ENCODE results near the gene SLC25A12. TPM values are rescaled to one million over a fixed set of nuclear protein-coding genes. Genes with fewer than 3 reads are reported as not detected.
A peak's percentile ranks its signal among the peaks of the same experiment; 100 is the strongest.

The SLC25A12 gene
- total RNA-seq, 1 donor from 2014 or later = 30.9 TPM

- Mint-ChIP-seq H3K4me1 (no peaks in the 10 kb centered on the region), H3K4me3 (no peak overlapping the region), H3K36me3 (ENCODE audit: low read depth) (peaks cover 37% of the 10 kb centered on the region), H3K27me3 (no peaks in the 10 kb centered on the region), H3K27ac (no peak overlapping the region), H3K9me3 (no peaks in the 10 kb centered on the region)
- peak; percentile 14 for DNase-seq
- intact Hi-C loops (cut with micrococcal nuclease) = no loop called here
Observed at GRCh38 chr2:171807119-171807518, 86.9 kb downstream of the SLC25A12 start.

GRCh38 chr2:171804456-171804855 lies 89.6 kb downstream of the SLC25A12 start:
- H3K4me1 Mint-ChIP-seq = peaks cover 1% of the 10 kb centered on the region
- H3K9me3 Mint-ChIP-seq = no peaks in the 10 kb centered on the region
- no peak overlapping the region for H3K27ac Mint-ChIP-seq
- no peaks in the 10 kb centered on the region for H3K27me3 Mint-ChIP-seq
- no peak for DNase-seq
- H3K4me3 Mint-ChIP-seq = no peak overlapping the region
- intact Hi-C loops (cut with micrococcal nuclease) = no loop called here
- peaks cover 39% of the 10 kb centered on the region for H3K36me3 Mint-ChIP-seq (ENCODE audit: low read depth)

- Mint-ChIP-seq H3K4me1 (peaks cover 6% of the 10 kb centered on the region), H3K9me3 (no peaks in the 10 kb centered on the region), H3K4me3 (no peak overlapping the region), H3K36me3 (ENCODE audit: low read depth) (peaks cover 33% of the 10 kb centered on the region), H3K27me3 (no peaks in the 10 kb centered on the region), H3K27ac (no peak overlapping the region)
- intact Hi-C loops (cut with micrococcal nuclease) = no loop called here
- DNase-seq = no peak
Observed at GRCh38 chr2:171803757-171804156, 90.3 kb downstream of the SLC25A12 start.

- intact Hi-C loops (cut with micrococcal nuclease) = no loop called here
- Mint-ChIP-seq H3K4me3 (no peak overlapping the region), H3K36me3 (ENCODE audit: low read depth) (peaks cover 28% of the 10 kb centered on the region), H3K9me3 (no peaks in the 10 kb centered on the region), H3K27me3 (no peaks in the 10 kb centered on the region), H3K27ac (no peak overlapping the region), H3K4me1 (peaks cover 13% of the 10 kb centered on the region)
- no peak for DNase-seq
Observed at GRCh38 chr2:171800639-171801038, 93.4 kb downstream of the SLC25A12 start.

GRCh38 chr2:171798156-171798820 lies 95.8 kb downstream of the SLC25A12 start:
- Mint-ChIP-seq H3K4me1 (peaks cover 28% of the 10 kb centered on the region), H3K9me3 (no peaks in the 10 kb centered on the region), H3K4me3 (no peak overlapping the region), H3K36me3 (ENCODE audit: low read depth) (peaks cover 27% of the 10 kb centered on the region), H3K27ac (peak overlapping the region; percentile 75), H3K27me3 (no peaks in the 10 kb centered on the region)
- DNase-seq = peak; percentile 52
- intact Hi-C loops (cut with micrococcal nuclease) = loop anchor here (10.0 kb wide), 2 partner anchors 73 to 127 kb away; partner anchors contain the start of gene HAT1

DNA sequence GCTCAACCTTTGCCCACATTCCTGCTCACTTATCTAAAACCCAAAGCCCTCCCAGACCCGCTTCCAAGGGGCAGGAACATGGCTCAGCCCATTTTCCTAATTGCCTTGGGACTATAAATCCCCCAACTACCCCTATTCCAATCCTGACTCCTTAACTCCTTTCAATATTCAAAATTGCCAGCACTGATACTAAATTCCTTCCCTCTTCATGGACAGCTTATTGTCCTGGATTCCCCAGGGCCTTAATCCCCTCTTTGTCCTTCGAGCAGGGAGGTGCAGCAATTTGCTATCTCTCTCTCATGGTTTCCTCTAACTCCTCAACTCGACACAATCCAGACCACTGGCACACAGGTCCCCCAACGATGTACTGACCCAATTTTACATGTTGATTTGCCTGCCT lies 99.1 kb downstream of the SLC25A12 start:
- H3K4me3 Mint-ChIP-seq = no peak overlapping the region
- peaks cover 28% of the 10 kb centered on the region for H3K4me1 Mint-ChIP-seq
- intact Hi-C loops (cut with micrococcal nuclease) = loop anchor here (10.0 kb wide), 2 partner anchors 70 to 130 kb away; partner anchors contain the start of gene HAT1

GRCh38 chr2:171793691-171794678 lies 100.1 kb downstream of the SLC25A12 start:
- Mint-ChIP-seq H3K36me3 (ENCODE audit: low read depth) (peaks cover 27% of the 10 kb centered on the region), H3K9me3 (no peaks in the 10 kb centered on the region), H3K4me1 (peaks cover 23% of the 10 kb centered on the region), H3K4me3 (no peak overlapping the region), H3K27me3 (no peaks in the 10 kb centered on the region), H3K27ac (peak overlapping the region; percentile 59)
- intact Hi-C loops (cut with micrococcal nuclease) = loop anchor here (10.0 kb wide), 2 partner anchors 69 to 131 kb away; partner anchors contain the start of gene HAT1
- no peak for DNase-seq

More for the DNA sequence above, 99.1 kb downstream of the SLC25A12 start:
- DNase-seq = no peak
- no peaks in the 10 kb centered on the region for H3K27me3 Mint-ChIP-seq
- H3K27ac Mint-ChIP-seq = no peak overlapping the region
- no peaks in the 10 kb centered on the region for H3K9me3 Mint-ChIP-seq
- peaks cover 31% of the 10 kb centered on the region for H3K36me3 Mint-ChIP-seq (ENCODE audit: low read depth)

GRCh38 chr2:171792886-171793580 lies 101.0 kb downstream of the SLC25A12 start:
- Mint-ChIP-seq H3K27ac (no peak overlapping the region), H3K4me1 (peaks cover 15% of the 10 kb centered on the region), H3K9me3 (no peaks in the 10 kb centered on the region), H3K36me3 (ENCODE audit: low read depth) (peaks cover 29% of the 10 kb centered on the region), H3K27me3 (no peaks in the 10 kb centered on the region), H3K4me3 (no peak overlapping the region)
- intact Hi-C loops (cut with micrococcal nuclease) = loop anchor here (10.0 kb wide), 2 partner anchors 68 to 132 kb away; partner anchors contain the start of gene HAT1
- no peak for DNase-seq

DNA sequence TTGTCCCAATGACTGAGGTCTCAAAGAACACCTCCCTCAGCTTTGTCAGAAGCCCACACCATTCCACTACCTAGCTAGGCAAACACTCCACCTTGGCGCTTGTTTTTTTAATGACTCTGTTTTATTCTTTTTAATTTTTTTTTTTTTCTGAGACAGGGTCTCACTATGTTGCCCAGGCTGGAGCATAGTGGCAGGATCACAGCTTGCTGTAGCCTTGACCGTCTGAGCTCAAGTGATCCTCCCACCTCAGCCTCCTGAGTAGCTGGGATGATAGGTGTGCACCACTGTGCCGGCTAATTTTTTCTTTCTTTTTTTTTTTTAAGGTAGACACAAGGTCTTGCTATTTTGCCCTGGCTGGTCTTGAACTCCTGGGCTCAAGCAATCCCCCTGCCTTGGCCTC lies 101.9 kb downstream of the SLC25A12 start:
- no peaks in the 10 kb centered on the region for H3K27me3 Mint-ChIP-seq
- peaks cover 15% of the 10 kb centered on the region for H3K4me1 Mint-ChIP-seq
- no peak for DNase-seq
- H3K9me3 Mint-ChIP-seq = no peaks in the 10 kb centered on the region
- intact Hi-C loops (cut with micrococcal nuclease) = loop anchor here (10.0 kb wide), 2 partner anchors 67 to 133 kb away; partner anchors contain the start of gene HAT1
- no peak overlapping the region for H3K27ac Mint-ChIP-seq
- peaks cover 35% of the 10 kb centered on the region for H3K36me3 Mint-ChIP-seq (ENCODE audit: low read depth)
- no peak overlapping the region for H3K4me3 Mint-ChIP-seq

DNA sequence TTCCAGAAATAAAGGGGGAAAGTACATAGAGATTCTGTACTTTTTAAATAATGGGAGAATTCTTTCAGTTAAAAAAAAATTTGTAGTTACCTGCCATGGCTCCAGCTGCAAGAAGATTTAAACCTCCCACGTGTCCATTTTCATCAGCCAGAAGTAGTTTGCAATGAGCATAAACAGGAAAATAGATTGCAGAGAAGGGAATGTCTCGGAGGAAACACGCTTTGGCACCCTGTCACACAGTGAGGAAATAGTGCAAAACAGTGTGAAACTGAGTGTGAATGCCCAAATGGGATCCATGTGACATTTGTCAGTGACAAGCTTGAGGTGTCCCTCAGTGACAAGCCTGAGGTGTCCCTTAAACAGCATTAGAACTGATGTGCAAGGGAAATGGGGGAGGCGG lies 102.7 kb downstream of the SLC25A12 start:
- Mint-ChIP-seq H3K4me3 (no peak overlapping the region), H3K36me3 (ENCODE audit: low read depth) (peaks cover 42% of the 10 kb centered on the region), H3K27ac (no peak overlapping the region), H3K27me3 (no peaks in the 10 kb centered on the region), H3K4me1 (peaks cover 15% of the 10 kb centered on the region), H3K9me3 (no peaks in the 10 kb centered on the region)
- no peak for DNase-seq
- intact Hi-C loops (cut with micrococcal nuclease) = loop anchor here (10.0 kb wide), 2 partner anchors 67 to 133 kb away; partner anchors contain the start of gene HAT1

DNA sequence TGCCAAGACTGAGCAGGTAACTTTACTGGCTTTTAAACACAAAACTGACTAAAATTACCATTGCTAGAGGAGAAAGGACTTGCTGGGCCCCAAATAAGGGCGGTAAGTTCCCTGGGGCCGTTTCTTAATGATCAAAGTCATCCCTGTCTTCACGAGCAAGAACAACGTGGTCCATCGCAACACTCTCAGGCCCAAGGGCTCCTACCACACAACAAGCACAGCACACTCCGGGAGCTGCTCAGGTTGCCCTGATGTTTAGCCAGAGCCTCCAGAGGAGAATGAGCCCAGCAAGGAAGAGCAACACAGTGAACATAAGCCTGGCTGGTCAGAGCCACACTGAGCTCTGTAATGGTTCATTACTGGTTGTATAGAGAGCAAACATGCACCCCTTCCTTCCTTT lies 104.1 kb downstream of the SLC25A12 start:
- Mint-ChIP-seq H3K36me3 (ENCODE audit: low read depth) (peaks cover 49% of the 10 kb centered on the region), H3K27ac (no peak overlapping the region), H3K4me3 (no peak overlapping the region), H3K9me3 (no peaks in the 10 kb centered on the region), H3K27me3 (no peaks in the 10 kb centered on the region), H3K4me1 (peaks cover 12% of the 10 kb centered on the region)
- intact Hi-C loops (cut with micrococcal nuclease) = loop anchor here (10.0 kb wide), 2 partner anchors 65 to 135 kb away; partner anchors contain the start of gene HAT1
- DNase-seq = no peak

GRCh38 chr2:171788316-171788993 lies 105.6 kb downstream of the SLC25A12 start:
- peak overlapping the region; percentile 66 for H3K27ac Mint-ChIP-seq
- H3K4me1 Mint-ChIP-seq = peaks cover under 1% of the 10 kb centered on the region
- no peaks in the 10 kb centered on the region for H3K9me3 Mint-ChIP-seq
- DNase-seq = no peak
- no peaks in the 10 kb centered on the region for H3K27me3 Mint-ChIP-seq
- no peak overlapping the region for H3K4me3 Mint-ChIP-seq
- H3K36me3 Mint-ChIP-seq (ENCODE audit: low read depth) = peaks cover 52% of the 10 kb centered on the region
- intact Hi-C loops (cut with micrococcal nuclease) = no loop called here

Data from activated CD4-positive, alpha-beta T cell treated with anti-CD3 and anti-CD28 coated beads, Interleukin-2, amount 10 ng/mL, durations not matched to agents 24 days and 14 days (primary cell).